Mesothelial cell of epicardium (in vitro differentiated cells): ENCODE measurements around the gene QPRT. TPM values are rescaled to one million over a fixed set of nuclear protein-coding genes. Genes with fewer than 3 reads are reported as not detected.
A peak's percentile ranks its signal among the peaks of the same experiment; 100 is the strongest.
"Not testable (repeated sequence)": the region's sequence is repeated elsewhere in the genome, so short reads cannot be mapped to it uniquely, and the experiment has no call there.

ENCODE experiments used
- DNase-seq, 2 experiments: peaks; one replicate each; pipeline ENCODE4 v3.0.0; 2021; ENCODE audit warnings: low spot score in 2 of 2; ENCODE audit not compliant: unreplicated experiment in 2 of 2
- H3K27ac Mint-ChIP-seq: 2 replicates; pipeline ENCODE4 v1.8.0; 2021; ENCODE audit warnings: mixed read lengths
- H3K27me3 Mint-ChIP-seq: 2 replicates; pipeline ENCODE4 v1.8.0; 2021; ENCODE audit warnings: low read depth, mixed read lengths
- H3K36me3 Mint-ChIP-seq: 2 replicates; pipeline ENCODE4 v1.8.0; 2021; ENCODE audit warnings: mixed read lengths
- H3K4me1 Mint-ChIP-seq: 2 replicates; pipeline ENCODE4 v1.8.0; 2021; ENCODE audit warnings: mixed read lengths
- H3K4me3 Mint-ChIP-seq: 2 replicates; pipeline ENCODE4 v1.8.0; 2021; ENCODE audit warnings: mild to moderate bottlenecking, moderate library complexity, mixed read lengths
- H3K9me3 Mint-ChIP-seq: 2 replicates; pipeline ENCODE4 v1.8.0; 2021; ENCODE audit warnings: mixed read lengths
- total RNA-seq: library from RNA; stranded (reverse); gene quantifications from 3 replicates; pipeline ENCODE4 v1.2.1, GENCODE V29; 2021
- TF ChIP-seq, protein P1 (sequence below): fragments of 200-600 bp; sonication (generic); IDR thresholded peaks from one replicate; pipeline ENCODE4 v1.5.0; 2021; ENCODE audit warnings: antibody characterized with exemption; ENCODE audit not compliant: unreplicated experiment

The QPRT gene
- total RNA-seq, 1 donor from 2014 or later: 326 TPM

DNA sequence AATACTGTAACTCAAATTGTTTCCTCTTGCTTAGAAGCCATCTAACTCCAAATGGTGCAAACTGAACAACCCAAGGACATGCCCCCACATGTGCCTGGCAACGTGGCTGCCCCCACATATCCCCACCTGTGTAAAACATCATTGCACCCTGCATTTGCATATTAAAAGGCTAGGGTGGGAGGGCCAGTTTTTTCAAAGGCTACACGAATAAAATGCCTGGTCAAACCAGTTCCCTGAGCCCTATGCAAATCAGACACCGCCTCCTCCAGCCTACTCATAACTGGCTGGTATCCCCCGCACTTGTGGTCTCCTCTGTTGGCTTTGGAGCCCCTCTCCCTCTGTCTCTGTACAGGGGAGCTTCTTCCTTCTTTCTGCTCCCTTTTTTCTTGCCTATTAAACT, 40.1 kb downstream of the QPRT start:
- Mint-ChIP-seq H3K9me3 (peaks cover 2% of the 10 kb centered on the region), H3K4me1 (peaks cover 28% of the 10 kb centered on the region), H3K4me3 (no peak overlapping the region), H3K36me3 (peaks cover 1% of the 10 kb centered on the region), H3K27ac (peak overlapping the region; percentile 78), H3K27me3 (no peaks in the 10 kb centered on the region)
- TF ChIP-seq, protein P1, sequence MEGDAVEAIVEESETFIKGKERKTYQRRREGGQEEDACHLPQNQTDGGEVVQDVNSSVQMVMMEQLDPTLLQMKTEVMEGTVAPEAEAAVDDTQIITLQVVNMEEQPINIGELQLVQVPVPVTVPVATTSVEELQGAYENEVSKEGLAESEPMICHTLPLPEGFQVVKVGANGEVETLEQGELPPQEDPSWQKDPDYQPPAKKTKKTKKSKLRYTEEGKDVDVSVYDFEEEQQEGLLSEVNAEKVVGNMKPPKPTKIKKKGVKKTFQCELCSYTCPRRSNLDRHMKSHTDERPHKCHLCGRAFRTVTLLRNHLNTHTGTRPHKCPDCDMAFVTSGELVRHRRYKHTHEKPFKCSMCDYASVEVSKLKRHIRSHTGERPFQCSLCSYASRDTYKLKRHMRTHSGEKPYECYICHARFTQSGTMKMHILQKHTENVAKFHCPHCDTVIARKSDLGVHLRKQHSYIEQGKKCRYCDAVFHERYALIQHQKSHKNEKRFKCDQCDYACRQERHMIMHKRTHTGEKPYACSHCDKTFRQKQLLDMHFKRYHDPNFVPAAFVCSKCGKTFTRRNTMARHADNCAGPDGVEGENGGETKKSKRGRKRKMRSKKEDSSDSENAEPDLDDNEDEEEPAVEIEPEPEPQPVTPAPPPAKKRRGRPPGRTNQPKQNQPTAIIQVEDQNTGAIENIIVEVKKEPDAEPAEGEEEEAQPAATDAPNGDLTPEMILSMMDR: no peak
- no peak for DNase-seq

DNA sequence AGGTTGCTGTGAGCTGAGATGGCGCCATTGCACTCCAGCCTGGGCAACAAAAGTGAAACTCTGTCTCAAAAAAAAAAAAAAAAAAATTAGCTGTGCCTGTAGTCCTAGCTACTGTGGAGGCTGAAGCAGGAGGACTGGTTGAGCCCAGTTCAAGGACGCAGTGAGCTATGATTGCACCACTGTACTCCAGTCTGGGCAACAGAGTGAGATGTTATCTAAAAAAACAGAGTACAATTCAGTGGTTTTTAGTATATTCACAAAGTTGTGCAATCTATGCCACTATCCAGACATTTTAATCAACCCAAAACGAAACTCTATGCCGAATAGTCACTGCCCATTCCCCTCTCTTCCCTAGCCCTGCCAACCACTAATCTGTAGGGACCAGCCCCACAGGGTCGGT, 41.7 kb downstream of the QPRT start:
- H3K36me3 Mint-ChIP-seq: peaks cover 2% of the 10 kb centered on the region

DNA sequence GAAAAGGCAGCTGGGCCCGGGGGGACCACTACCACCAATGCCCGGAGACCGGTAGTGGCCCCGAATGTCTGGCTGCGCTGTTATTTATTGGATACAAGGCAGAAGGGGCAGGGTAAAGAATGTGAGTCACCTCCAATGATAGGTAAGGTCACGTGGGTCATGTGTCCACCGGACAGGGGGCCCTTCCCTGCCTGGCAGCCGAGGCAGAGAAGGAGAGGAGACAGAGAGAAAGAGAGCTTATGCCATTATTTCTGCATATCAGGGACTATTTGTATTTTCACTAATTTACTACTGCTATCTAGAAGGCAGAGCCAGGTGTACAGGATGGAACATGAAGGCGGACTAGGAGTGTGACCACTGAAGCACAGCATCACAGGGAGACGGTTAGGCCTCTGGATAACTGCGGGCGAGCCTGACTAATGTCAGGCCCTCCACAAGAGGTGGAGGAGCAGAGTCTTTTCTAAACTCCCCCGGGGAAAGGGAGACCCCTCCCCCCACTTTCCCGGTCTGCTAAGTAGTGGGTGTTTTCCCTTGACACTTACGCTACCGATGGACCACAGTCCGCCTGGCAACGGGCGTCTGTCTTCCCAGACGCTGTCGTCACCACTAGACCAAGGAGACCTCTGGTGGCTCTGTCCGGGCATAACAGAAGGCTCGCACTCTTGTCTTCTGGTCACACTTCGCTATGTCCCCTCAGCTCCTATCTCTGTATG, 42.3 kb downstream of the QPRT start:
- Mint-ChIP-seq H3K4me3 (peak overlapping the region; percentile 11), H3K4me1 (peaks cover 19% of the 10 kb centered on the region), H3K27ac (peak overlapping the region; percentile 60)
- DNase-seq: peak in 1 of 2 experiments; percentile 59
- not testable (repeated sequence) for H3K9me3 Mint-ChIP-seq, H3K36me3 Mint-ChIP-seq, H3K27me3 Mint-ChIP-seq
- TF ChIP-seq, protein P1: peak; percentile 15

More for the DNA sequence above, 41.7 kb downstream of the QPRT start:
- TF ChIP-seq, protein P1: no peak
- Mint-ChIP-seq H3K9me3 (peaks cover 5% of the 10 kb centered on the region), H3K27me3 (no peaks in the 10 kb centered on the region), H3K4me1 (peaks cover 19% of the 10 kb centered on the region), H3K27ac (no peak overlapping the region), H3K4me3 (no peak overlapping the region)
- no peak for DNase-seq

DNA sequence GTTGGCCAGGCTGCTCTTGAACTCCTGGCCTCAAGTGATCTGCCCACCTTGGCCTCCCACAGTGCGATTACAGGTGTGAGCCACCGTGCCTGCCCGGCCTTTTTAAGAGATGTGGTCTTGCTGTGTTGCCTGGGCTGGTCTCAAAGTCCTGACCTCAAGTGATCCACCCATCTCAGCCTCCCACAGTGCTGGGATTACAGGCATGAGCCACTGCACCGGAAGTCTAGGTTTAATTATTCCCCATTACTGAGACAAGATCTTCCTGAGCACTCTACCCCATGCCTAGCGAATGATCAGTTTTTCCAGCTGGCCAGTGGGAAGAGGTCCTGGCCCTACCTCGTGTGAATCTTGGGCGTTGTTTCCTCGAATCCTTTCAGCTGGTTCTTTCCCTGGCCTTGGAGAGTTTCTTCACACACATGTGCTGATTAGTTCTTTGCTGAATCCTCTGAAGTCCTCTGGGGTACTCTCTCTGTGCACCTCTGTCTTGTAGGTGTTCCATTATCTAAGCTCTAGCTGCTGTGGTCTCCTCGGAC, 47.9 kb downstream of the QPRT start:
- Mint-ChIP-seq H3K27me3 (no peaks in the 10 kb centered on the region), H3K9me3 (peaks cover 5% of the 10 kb centered on the region), H3K4me1 (peaks cover 7% of the 10 kb centered on the region), H3K36me3 (peaks cover 2% of the 10 kb centered on the region), H3K4me3 (no peak overlapping the region), H3K27ac (no peak overlapping the region)
- TF ChIP-seq, protein P1: no peak
- DNase-seq: no peak

DNA sequence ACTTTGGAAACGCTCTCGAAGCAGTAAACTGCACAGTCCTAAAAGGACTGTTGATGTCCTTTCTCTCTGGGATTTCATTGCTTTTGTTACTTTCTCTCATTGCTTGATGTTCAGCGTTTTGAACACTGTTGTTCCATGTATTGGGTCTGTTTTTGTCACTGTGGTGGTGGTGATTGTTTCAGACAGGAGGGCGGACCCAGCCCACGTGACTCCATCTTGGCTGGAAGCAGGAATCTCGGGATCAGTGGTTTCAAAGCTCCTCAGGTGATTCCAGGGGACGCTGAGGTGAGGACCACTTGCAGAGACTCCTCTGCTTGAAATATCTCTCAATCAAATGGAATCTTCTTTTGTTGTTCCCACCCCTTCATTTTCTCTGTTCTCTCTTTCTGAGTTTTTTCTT, 48.5 kb downstream of the QPRT start:
- H3K27ac Mint-ChIP-seq: no peak overlapping the region
- TF ChIP-seq, protein P1: no peak
- H3K4me1 Mint-ChIP-seq: peaks cover 7% of the 10 kb centered on the region
- H3K4me3 Mint-ChIP-seq: no peak overlapping the region
- no peaks in the 10 kb centered on the region for H3K27me3 Mint-ChIP-seq
- H3K9me3 Mint-ChIP-seq: peaks cover 5% of the 10 kb centered on the region
- DNase-seq: no peak
- H3K36me3 Mint-ChIP-seq: peaks cover 2% of the 10 kb centered on the region
